Measurements from ENCODE around the gene TOM1L1. TPM values are rescaled to one million over a fixed set of nuclear protein-coding genes. Genes with fewer than 3 reads are reported as not detected.

TOM1L1 gene
- total RNA-seq, 1 experiment from 2014 or later = 48.1 TPM

DNA sequence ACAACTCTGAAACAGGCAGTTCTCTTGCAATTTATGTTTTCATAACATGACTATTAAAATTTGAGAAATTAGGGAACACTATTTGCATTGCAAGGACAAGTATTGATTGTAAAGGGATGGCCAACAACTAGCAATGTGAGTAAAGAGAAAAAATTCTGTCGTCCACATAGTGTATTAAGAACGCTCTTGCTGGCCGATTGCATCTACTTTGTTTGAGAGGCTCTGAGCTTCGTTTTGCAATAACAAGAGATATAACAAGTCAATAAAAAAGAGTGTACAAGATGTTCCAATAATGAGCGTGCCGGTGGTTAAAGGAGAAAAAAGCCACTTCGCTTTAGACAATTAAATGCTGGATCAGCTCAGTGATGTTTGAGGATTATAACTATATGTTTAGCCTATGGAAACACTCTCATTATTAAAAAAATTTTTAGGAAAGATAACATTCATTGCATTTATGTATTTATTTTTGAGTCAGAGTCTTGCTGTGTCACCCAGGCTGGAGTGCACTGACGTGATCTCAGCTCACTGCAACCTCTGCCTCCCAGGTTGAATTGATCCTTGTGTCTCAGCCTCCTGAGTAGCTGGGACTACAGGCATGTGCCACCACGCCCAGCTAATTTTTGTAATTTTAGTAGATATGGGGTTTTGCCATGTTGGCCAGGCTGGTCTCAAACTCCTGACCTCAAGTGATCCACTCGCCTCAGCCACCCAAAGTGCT, 19.2 kb upstream of the TOM1L1 start:
- Histone ChIP-seq H3K79me2 (ENCODE audit: low read length) (no peaks in the 10 kb centered on the region), H4K20me1 (ENCODE audit: low read length) (no peaks in the 10 kb centered on the region), H3K4me2 (ENCODE audit: low read length) (no peak overlapping the region), H3K9me3 (ENCODE audit: low read length) (no peaks in the 10 kb centered on the region), H3K4me1 (ENCODE audit: insufficient read depth, low read length) (no peaks in the 10 kb centered on the region), H3K27ac (ENCODE audit: low read length) (no peak overlapping the region), H3K27me3 (ENCODE audit: low read length) (no peaks in the 10 kb centered on the region), H3K9ac (ENCODE audit: low read length) (no peak overlapping the region), H3K4me3 (ENCODE audit: low read length) (no peak overlapping the region), H3K9me2 (replicated peaks; ENCODE audit: low read length) (no peaks in the 10 kb centered on the region), H3K36me3 (ENCODE audit: low read depth, low read length) (no peaks in the 10 kb centered on the region), H2AFZ (ENCODE audit: low read length) (no peak overlapping the region), H3F3A (ENCODE audit: low read length, unreplicated experiment) (no peaks in the 10 kb centered on the region)
- no peak for TF ChIP-seq EZH2 (IDR thresholded peaks at IDR 0.05; ENCODE audit: low read length, unreplicated experiment)
- TF ChIP-seq, protein P1, sequence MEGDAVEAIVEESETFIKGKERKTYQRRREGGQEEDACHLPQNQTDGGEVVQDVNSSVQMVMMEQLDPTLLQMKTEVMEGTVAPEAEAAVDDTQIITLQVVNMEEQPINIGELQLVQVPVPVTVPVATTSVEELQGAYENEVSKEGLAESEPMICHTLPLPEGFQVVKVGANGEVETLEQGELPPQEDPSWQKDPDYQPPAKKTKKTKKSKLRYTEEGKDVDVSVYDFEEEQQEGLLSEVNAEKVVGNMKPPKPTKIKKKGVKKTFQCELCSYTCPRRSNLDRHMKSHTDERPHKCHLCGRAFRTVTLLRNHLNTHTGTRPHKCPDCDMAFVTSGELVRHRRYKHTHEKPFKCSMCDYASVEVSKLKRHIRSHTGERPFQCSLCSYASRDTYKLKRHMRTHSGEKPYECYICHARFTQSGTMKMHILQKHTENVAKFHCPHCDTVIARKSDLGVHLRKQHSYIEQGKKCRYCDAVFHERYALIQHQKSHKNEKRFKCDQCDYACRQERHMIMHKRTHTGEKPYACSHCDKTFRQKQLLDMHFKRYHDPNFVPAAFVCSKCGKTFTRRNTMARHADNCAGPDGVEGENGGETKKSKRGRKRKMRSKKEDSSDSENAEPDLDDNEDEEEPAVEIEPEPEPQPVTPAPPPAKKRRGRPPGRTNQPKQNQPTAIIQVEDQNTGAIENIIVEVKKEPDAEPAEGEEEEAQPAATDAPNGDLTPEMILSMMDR (conservative IDR thresholded peaks at IDR 0.05; ENCODE audit: low read depth, low read length) = no peak
- no peak for TF ChIP-seq EZH2phosphoT487 (IDR thresholded peaks at IDR 0.05; ENCODE audit: borderline replicate concordance, low read length)
- DNase-seq (no peak), ATAC-seq (no peak)
- POLR2A ChIA-PET (ENCODE audit: unreplicated experiment) = no interaction called here
- intact Hi-C loops (cut with micrococcal nuclease) = no loop called here
- CTCF ChIA-PET = no interaction called here
- BruUV-seq (replicated peaks) = no TSS peak

DNA sequence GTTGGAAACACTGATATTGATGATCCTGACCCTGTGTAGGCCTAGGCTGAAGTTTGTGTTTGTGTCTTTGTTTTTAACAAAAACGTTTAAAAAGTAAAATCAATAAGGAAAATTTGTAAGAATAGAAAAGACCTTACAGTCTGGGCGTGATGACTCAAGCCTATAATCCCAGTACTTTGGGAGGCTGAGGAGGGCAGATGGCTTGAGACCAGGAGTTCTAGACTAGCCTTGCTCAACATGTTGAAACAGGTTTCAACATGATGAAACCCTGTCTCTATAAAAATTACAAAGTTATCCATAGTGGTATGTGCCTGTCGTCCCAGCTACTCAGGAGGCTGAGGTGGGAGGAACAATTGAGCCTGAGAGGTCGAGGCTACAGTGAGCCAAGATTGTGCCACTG, 18.3 kb upstream of the TOM1L1 start:
- Histone ChIP-seq H3K4me1 (ENCODE audit: insufficient read depth, low read length) (no peaks in the 10 kb centered on the region), H3K27me3 (ENCODE audit: low read length) (no peaks in the 10 kb centered on the region), H3K27ac (ENCODE audit: low read length) (no peak overlapping the region), H2AFZ (ENCODE audit: low read length) (no peak overlapping the region), H3K4me2 (ENCODE audit: low read length) (no peak overlapping the region), H3K79me2 (ENCODE audit: low read length) (no peaks in the 10 kb centered on the region), H3K9ac (ENCODE audit: low read length) (no peak overlapping the region), H3F3A (ENCODE audit: low read length, unreplicated experiment) (no peaks in the 10 kb centered on the region), H3K4me3 (ENCODE audit: low read length) (no peak overlapping the region), H3K9me2 (replicated peaks; ENCODE audit: low read length) (no peaks in the 10 kb centered on the region), H4K20me1 (ENCODE audit: low read length) (no peaks in the 10 kb centered on the region), H3K9me3 (ENCODE audit: low read length) (no peaks in the 10 kb centered on the region), H3K36me3 (ENCODE audit: low read depth, low read length) (no peaks in the 10 kb centered on the region)
- DNase-seq (no peak), ATAC-seq (no peak)
- POLR2A ChIA-PET (ENCODE audit: unreplicated experiment) = no interaction called here
- BruUV-seq (replicated peaks) = no TSS peak
- CTCF ChIA-PET = no interaction called here
- intact Hi-C loops (cut with micrococcal nuclease) = no loop called here
- no peak for TF ChIP-seq EZH2phosphoT487 (IDR thresholded peaks at IDR 0.05; ENCODE audit: borderline replicate concordance, low read length)
- TF ChIP-seq, protein P1 (conservative IDR thresholded peaks at IDR 0.05; ENCODE audit: low read depth, low read length) = no peak
- TF ChIP-seq EZH2 (IDR thresholded peaks at IDR 0.05; ENCODE audit: low read length, unreplicated experiment) = no peak

DNA sequence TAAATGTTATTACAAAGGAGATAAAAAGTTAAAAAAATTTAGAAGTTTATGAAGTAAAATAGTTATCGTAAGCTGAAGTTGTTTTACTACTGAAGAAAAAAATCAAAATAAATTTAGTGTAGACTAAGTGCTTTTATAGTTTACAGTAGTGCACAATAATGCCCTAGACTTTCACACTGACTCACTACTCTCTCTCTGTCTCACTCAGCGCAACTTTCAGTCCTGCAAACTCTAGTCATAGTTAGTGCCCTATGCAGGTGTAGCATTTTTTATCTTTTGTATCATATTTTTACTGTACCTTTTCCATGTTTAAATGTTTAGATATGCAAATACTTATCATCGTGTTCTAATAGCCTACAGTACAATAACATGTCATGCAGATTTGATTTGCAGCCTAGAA, 17.7 kb upstream of the TOM1L1 start:
- DNase-seq = no peak
- Histone ChIP-seq H3K4me3 (ENCODE audit: low read length) (no peak overlapping the region), H3K27ac (ENCODE audit: low read length) (no peak overlapping the region), H3F3A (ENCODE audit: low read length, unreplicated experiment) (no peaks in the 10 kb centered on the region), H3K9me3 (ENCODE audit: low read length) (no peaks in the 10 kb centered on the region), H3K4me2 (ENCODE audit: low read length) (no peak overlapping the region), H3K36me3 (ENCODE audit: low read depth, low read length) (no peaks in the 10 kb centered on the region), H3K9me2 (replicated peaks; ENCODE audit: low read length) (no peaks in the 10 kb centered on the region), H3K4me1 (ENCODE audit: insufficient read depth, low read length) (no peaks in the 10 kb centered on the region), H2AFZ (ENCODE audit: low read length) (no peak overlapping the region), H3K79me2 (ENCODE audit: low read length) (no peaks in the 10 kb centered on the region), H3K27me3 (ENCODE audit: low read length) (no peaks in the 10 kb centered on the region), H4K20me1 (ENCODE audit: low read length) (no peaks in the 10 kb centered on the region), H3K9ac (ENCODE audit: low read length) (no peak overlapping the region)
- POLR2A ChIA-PET (ENCODE audit: unreplicated experiment) = no interaction called here
- ATAC-seq = no peak
- CTCF ChIA-PET = no interaction called here
- TF ChIP-seq, protein P1 (conservative IDR thresholded peaks at IDR 0.05; ENCODE audit: low read depth, low read length) = no peak
- TF ChIP-seq EZH2 (IDR thresholded peaks at IDR 0.05; ENCODE audit: low read length, unreplicated experiment) (no peak), EZH2phosphoT487 (IDR thresholded peaks at IDR 0.05; ENCODE audit: borderline replicate concordance, low read length) (no peak)
- no TSS peak for BruUV-seq (replicated peaks)
- intact Hi-C loops (cut with micrococcal nuclease) = no loop called here

Measured in PC-3 (cell line).